NOMO-1 (cell line): ENCODE results near the gene INO80.

ENCODE experiments used
- DNase-seq, 2 experiments: peaks; one replicate each; lab custom pipeline; 2025; ENCODE audit not compliant: unreplicated experiment in 2 of 2; lab: John Stamatoyannopoulos, UW

The INO80 gene

DNA sequence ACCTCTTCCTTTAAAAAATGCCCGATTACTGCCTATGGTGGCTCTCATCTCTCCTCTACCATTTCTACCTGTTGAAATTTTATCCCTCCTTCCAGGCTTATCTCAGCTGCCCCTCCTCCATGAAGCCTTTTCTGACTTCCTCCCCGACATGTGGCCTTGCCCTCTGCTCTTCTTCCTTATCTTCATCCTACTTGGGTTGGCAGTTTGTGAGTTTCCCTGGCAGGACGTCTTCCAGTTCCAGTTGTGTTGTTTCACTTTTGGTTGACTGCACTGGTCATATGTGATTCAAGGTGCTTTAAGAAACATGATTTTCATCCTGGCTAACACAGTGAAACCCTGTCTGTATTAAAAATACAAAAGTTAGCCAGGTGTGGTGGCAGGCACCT, 182.6 kb downstream of the INO80 start:
- DNase-seq: no peak

DNA sequence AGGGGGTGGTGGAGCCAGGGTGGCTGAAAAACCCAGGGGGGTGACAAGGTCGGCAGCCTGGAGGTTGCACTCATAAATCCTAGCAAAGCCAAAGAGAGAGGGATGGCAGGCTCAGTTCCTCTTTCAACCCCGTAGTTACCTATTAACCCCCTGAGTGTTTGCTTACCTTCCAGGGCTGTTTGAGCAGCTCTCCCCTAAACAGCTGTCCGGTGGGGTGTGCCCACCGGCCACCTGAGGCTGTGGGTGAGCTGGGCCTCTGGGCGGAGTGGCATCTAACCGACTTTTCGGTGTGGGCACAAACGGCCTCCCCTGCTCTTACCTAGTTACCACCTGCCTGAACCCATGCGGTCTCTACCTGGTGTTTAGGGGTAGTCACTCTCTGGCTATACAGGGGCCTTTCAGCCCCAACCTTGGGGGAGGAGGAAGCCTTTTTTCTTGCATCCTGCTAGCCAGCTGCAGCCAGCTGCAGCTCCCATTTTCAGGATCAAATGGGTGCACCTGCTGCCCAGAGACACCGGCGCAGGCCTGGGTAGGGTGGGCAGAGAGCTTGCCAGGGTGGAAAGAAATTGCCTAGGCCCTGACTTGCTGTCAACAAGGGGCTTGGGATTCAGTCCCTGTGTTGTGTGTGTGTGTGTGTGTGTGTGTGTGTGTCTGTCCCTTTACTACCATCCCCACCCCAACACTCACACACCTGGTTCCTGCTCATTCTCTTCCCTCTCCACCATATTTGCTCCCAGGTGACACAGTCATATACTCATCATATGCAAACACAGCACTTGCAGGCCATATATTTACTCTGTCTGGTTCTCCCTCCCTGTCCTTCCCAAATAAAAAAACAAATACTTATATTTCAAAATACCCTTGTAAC, 183.2 kb downstream of the INO80 start:
- DNase-seq: no peak

GRCh38 chr15:40932156-40932555, 183.9 kb downstream of the INO80 start:
- no peak for DNase-seq

GRCh38 chr15:40931300-40932142, 184.6 kb downstream of the INO80 start:
- DNase-seq: no peak

DNA sequence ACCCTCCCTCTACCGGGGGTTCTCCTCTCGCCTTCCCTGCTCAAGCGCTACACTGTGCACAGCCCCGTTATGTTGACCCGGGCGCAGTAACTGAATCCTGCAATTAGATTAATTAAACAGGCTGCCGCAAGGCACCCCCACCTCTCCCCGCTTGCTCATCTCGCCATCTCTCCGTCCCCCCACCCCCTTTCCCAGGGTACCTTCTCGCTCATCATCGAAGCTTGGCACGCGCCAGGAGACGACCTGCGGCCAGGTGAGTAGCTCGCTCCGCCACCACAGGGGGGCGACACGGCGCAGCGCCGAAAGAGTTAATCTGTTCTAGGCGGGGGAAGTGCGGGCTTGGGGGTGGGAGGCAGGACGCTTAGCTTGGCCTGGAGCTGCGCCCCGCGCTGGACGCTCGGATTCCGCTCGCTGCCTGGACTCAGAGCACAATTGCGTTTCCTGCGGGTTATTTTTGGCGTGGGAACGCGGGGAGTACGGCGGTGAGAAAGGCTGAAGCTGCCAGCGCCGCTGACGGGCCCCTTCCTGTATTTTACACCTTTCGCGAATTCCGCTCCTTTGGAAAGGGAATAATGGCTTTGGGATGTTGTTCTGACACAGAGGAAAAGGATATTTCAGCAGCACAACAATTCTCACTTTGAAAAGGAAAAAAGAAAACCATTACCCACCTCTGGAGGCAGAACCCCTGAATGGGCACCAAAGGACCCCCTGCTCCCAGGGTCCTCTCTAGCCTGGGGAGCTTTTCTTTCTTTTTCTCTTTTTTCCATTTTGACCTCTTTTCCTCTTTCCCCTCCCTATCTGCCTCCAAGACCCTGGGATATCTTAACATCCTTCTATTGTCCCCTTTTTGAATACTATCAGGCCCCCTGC, 185.4 kb downstream of the INO80 start:
- DNase-seq: no peak

DNA sequence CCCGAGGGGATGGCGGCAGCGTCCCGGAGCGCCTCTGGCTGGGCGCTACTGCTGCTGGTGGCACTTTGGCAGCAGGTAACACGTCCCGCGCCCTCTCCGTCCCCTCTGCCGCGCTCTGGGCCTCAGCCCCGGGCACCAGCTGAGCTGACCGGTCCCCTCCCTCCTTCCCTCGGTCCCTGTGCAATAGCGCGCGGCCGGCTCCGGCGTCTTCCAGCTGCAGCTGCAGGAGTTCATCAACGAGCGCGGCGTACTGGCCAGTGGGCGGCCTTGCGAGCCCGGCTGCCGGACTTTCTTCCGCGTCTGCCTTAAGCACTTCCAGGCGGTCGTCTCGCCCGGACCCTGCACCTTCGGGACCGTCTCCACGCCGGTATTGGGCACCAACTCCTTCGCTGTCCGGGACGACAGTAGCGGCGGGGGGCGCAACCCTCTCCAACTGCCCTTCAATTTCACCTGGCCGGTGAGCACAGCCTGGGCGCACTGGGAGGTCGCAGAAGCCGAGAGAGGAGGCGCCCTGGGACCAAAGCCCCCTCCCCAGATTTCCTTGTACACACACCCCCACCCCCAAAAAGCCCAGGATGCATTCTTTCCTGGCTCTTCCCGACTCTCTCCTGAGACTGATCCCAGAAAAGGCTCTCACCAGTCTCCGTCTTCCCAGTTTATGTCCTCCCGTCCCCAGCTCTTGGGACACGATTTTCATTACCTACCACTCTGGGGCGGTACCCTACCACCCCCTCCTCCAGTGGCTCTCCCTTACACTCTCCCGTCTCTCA, 186.2 kb downstream of the INO80 start:
- no peak for DNase-seq
